Heart left ventricle (tissue), 16 donors: ENCODE results near the gene ZFYVE27. TPM values are rescaled to one million over a fixed set of nuclear protein-coding genes. Genes with fewer than 3 reads are reported as not detected.
"Not testable (repeated sequence)": the region's sequence is repeated elsewhere in the genome, so short reads cannot be mapped to it uniquely, and the experiment has no call there.

Experiments
- ATAC-seq, 4 donors: fragments of 200-7000 bp; cut with Tn5 transposase; one replicate each; pipeline ENCODE4 v1.9.1; 2020 to 2022; ENCODE audit warnings: moderate library complexity in 4 of 4, mild to moderate bottlenecking in 3 of 4, moderate number of reproducible peaks in 1 of 4
- DNase-seq, 5 donors: peaks; one replicate each; pipeline ENCODE4 v3.0.0-alpha.2; 2020
- H3K27ac ChIP-seq, 12 donors: fragments of 200-600 bp; sonication (generic) in 4 of 12; one replicate each; pipeline versions ENCODE4 v1.5.0 to v1.8.0; 2016 to 2022; ENCODE audit warnings: mild to moderate bottlenecking in 2 of 12
- H3K27me3 ChIP-seq, 9 donors: fragments of 200-600 bp; sonication (generic) in 2 of 9; one replicate each; pipeline versions ENCODE4 v1.5.1 to v1.8.0; 2016 to 2022; ENCODE audit warnings: mild to moderate bottlenecking in 3 of 9
- H3K36me3 ChIP-seq, 9 donors: fragments of 200-600 bp; sonication (generic) in 2 of 9; one replicate each; pipeline versions ENCODE4 v1.5.0 to v1.8.0; 2018 to 2022; ENCODE audit warnings: mild to moderate bottlenecking in 2 of 9
- H3K4me1 ChIP-seq, 12 donors: fragments of 200-600 bp; sonication (generic) in 4 of 12; one replicate each; pipeline versions ENCODE4 v1.5.0 to v1.8.0; 2016 to 2022; ENCODE audit warnings: mild to moderate bottlenecking in 3 of 12
- H3K4me3 ChIP-seq, 12 donors: fragments of 200-600 bp; sonication (generic) in 4 of 12; one replicate each; pipeline versions ENCODE4 v1.5.0 to v1.8.0; 2017 to 2022; ENCODE audit warnings: mild to moderate bottlenecking in 9 of 12, moderate library complexity in 4 of 12
- H3K9me3 ChIP-seq, 12 donors: fragments of 200-600 bp; sonication (generic) in 4 of 12; one replicate each; pipeline versions ENCODE4 v1.5.0 to v1.8.0; 2016 to 2022; ENCODE audit warnings: mild to moderate bottlenecking in 1 of 12
- CTCF ChIP-seq, 12 donors: fragments of 200-600 bp; sonication (generic) in 4 of 12; IDR thresholded peaks; one replicate each; pipeline versions ENCODE4 v1.5.0 to v1.8.0; 2018 to 2022; ENCODE audit warnings: antibody characterized with exemption in 12 of 12, mild to moderate bottlenecking in 5 of 12
- POLR2A ChIP-seq, 2 donors: fragments of 450-650 bp; IDR thresholded peaks; one replicate each; pipeline ENCODE4 v1.6.1; 2017; ENCODE audit warnings: antibody characterized with exemption in 2 of 2, mild to moderate bottlenecking in 2 of 2, moderate library complexity in 2 of 2
- WGBS, 4 donors: extraction: QIAGEN DNeasy Blood & Tissue Kit in 2 of 4; methylation state at CpG; one replicate each; pipeline versions ENCODE4 v1.1.5 to v1.1.7; 2013 to 2018; 5-methylcytosine and 5-hydroxymethylcytosine counted together
- intact Hi-C, 10 donors: fragments of 100-400 bp; cut with DNase I; formaldehyde crosslinking; loops; one replicate each; pipeline versions ENCODE4 v1.11.1 to v1.14.2; 2022
- polyA plus RNA-seq, 2 donors: library from polyadenylated mRNA; stranded (reverse); fragments of 200-250 nt; gene quantifications; one replicate each; pipeline ENCODE4 v1.2.3, GENCODE V29; 2013
- total RNA-seq, 9 donors: library from RNA; depleted of rRNA in 2 of 9; stranded (reverse); fragments of >200 nt in 2 of 9; fragmentation: NEBNext Ultra II Directional in 3 of 9; extraction: Animal tissue kit (Norgen Biotek cat#: 25700) in 3 of 9; gene quantifications; one replicate each; pipeline versions ENCODE4 v1.1.0 to v1.2.4, GENCODE V29; 2016 to 2023
- donor health status: ischemic (EF 13 %, LVEDD 7.1; RV severe dilation, severe dysfunction).
- donor health status: healthy with polysubstance abuse.
- donor health status: DM: no; HTN: yes; CAD: no.
- donor health status: DM: no; HTN: no; CAD: no.
- donor health status: ischemic (EF 25% LVEDD 6.9; RV normal size, moderate dysfunction).
- donor health status: ischemic (EF 25% LVEDD 5.7; RV mildly dilated, moderate dysfunction).
- donor health status: healthy.
- donor health status: DM: yes; HTN: yes; CAD: no.
- donor health status: ischemic (EF 35%, LVEDD 5.7; RV mildly dilated, moderate dysfunction).
- donor health status: nonischemic (EF 11% LVEDD 7.7; RV severe dilation, severe dysfunction).
- donor health status: DM: yes; HTN: yes; CAD: no.
- donor health status: PGD.
- donor health status: ischemic (EF 29% LVEDD 5.4; RV normal size, mild dysfunction).
- donor health status: nonischemic (EF 23%, LVEDD 6.1; RV moderate dilation, normal function).

The ZFYVE27 gene
- total and polyA plus RNA-seq, 11 donors, result 7.3 to 28.5 (median 13.1) TPM

DNA sequence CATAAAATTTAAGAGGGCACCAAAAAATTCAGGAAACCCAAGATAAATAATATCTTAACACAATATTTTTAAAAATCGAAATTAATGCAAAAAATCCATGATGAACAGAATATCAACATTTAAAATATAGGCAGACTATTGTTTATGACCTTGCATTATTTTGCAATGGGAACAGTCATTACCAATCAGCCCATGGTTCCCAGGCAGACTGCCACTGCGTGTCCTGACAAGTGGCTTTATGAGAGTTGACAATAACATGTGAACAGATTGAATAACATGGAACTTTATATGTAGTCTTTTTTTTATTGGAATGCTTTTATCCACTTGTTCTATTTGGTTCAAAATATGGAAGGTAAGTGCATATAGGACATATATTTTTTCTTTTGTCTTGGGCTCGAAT is 46.8 kb upstream of the ZFYVE27 start:
- DNase-seq (no peak), ATAC-seq (no peak)
- H3K27me3 ChIP-seq, result no peaks in the 10 kb centered on the region
- 87 to 94% (median 91%) methylated on average over 3 of the region's 3 CpGs for WGBS, 4 donors
- intact Hi-C loops, result no loop called here
- H3K4me1 ChIP-seq, result peaks cover 0 to 51% (median 25%) of the 10 kb centered on the region in 12 donors
- TF ChIP-seq POLR2A (IDR thresholded peaks at IDR 0.05), result no peak
- TF ChIP-seq CTCF (IDR thresholded peaks at IDR 0.05), result no peak
- H3K27ac ChIP-seq, result peak overlapping the region in 3 of 12 donors; percentile 91 to 93 (median 91)
- H3K36me3 ChIP-seq, result no peaks in the 10 kb centered on the region
- H3K9me3 ChIP-seq, result peaks cover 0 to 11% (median 0%) of the 10 kb centered on the region in 12 donors
- no peak overlapping the region for H3K4me3 ChIP-seq

DNA sequence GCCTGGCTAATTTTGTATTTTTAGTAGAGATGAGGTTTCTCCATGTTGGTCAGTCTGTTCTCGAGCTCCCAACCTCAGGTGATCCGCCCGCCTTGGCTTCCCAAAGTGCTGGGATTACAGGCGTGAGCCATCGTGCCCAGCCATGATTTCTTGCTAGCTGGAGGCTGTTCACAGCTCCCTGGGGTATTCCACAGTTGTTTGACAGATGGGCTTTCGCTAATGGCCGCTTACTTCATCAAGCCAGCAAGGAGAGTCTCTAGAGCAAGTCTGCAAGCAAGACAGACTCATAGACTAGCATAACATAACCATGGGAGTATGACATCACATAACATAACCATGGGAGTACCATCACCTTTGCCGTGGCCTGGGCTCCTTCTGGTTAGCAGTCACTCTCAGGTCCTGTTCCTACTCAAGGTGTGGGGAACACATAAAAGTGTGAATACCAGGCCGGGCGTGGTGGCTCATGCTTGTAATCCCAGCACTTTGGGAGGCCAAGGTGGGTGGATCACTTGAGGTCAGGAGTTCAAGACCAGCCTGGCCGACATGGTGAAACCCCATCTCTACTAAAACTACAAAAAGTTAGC is 38.8 kb upstream of the ZFYVE27 start:
- H3K4me1 ChIP-seq, H3K27ac ChIP-seq, H3K36me3 ChIP-seq, H3K4me3 ChIP-seq, H3K27me3 ChIP-seq, H3K9me3 ChIP-seq, DNase-seq, ATAC-seq: not testable (repeated sequence)
- 77 to 85% (median 83%) methylated on average over 11 of the region's 11 CpGs for WGBS, 4 donors
- intact Hi-C loops, result loop anchor here in 3 of 10 donors (5.0 kb wide), 1 partner anchor 34 kb away; no protein-coding TSS in a partner anchor

GRCh38 chr10:97701438-97702069 is 35.4 kb upstream of the ZFYVE27 start:
- WGBS, 4 donors, result 43 to 47% (median 47%) methylated on average over 7 to 12 of the region's 12 CpGs
- Histone ChIP-seq H3K36me3 (no peaks in the 10 kb centered on the region), H3K4me1 (peaks cover 0 to 7% (median 0%) of the 10 kb centered on the region in 12 donors), H3K9me3 (no peaks in the 10 kb centered on the region), H3K4me3 (no peak overlapping the region), H3K27ac (no peak overlapping the region), H3K27me3 (no peaks in the 10 kb centered on the region)
- ATAC-seq (peak; percentile 61 to 93 (median 91)), DNase-seq (peak in 1 of 5 donors; percentile 41)
- intact Hi-C loops, result loop anchor here in 3 of 10 donors (2.0 to 5.0 kb wide), 3 partner anchors 29 to 1299 kb away; partner anchors contain the start of gene ZFYVE27 (in 1 of the 3)
- TF ChIP-seq CTCF (IDR thresholded peaks at IDR 0.05), result peak; percentile 67 to 89 (median 80)
- no peak for TF ChIP-seq POLR2A (IDR thresholded peaks at IDR 0.05)

- DNase-seq, result no peak
- intact Hi-C loops, result loop anchor here in 1 of 10 donors (5.0 kb wide), 1 partner anchor 1301 kb away; no protein-coding TSS in a partner anchor
- 83 to 96% (median 92%) methylated on average over 7 of the region's 7 CpGs for WGBS, 4 donors
- no peak overlapping the region for H3K27ac ChIP-seq
- H3K36me3 ChIP-seq, result no peaks in the 10 kb centered on the region
- no peaks in the 10 kb centered on the region for H3K9me3 ChIP-seq
- ATAC-seq, result no peak
- H3K4me3 ChIP-seq, result no peak overlapping the region
- H3K27me3 ChIP-seq, result no peaks in the 10 kb centered on the region
- no peak for TF ChIP-seq CTCF (IDR thresholded peaks at IDR 0.05)
- H3K4me1 ChIP-seq, result peaks cover 0 to 7% (median 0%) of the 10 kb centered on the region in 12 donors
These were observed 33.4 kb upstream of the ZFYVE27 start for GRCh38 chr10:97703398-97704067.
